Kidney epithelial cell (primary cell): ENCODE data around the gene FANCB. TPM values are rescaled to one million over a fixed set of nuclear protein-coding genes. Genes with fewer than 3 reads are reported as not detected.

Experiments used
- DNase-seq: peaks from one replicate; pipeline ENCODE4 v3.0.0-alpha.2; 2010; ENCODE audit warnings: low read depth
- H3K27me3 ChIP-seq: 2 replicates; pipeline ENCODE4 v1.6.0; 2011; ENCODE audit warnings: low read length; ENCODE audit not compliant: control insufficient read depth, insufficient read depth
- H3K36me3 ChIP-seq: 2 replicates; pipeline ENCODE4 v1.5.1; 2011; ENCODE audit warnings: low read length; ENCODE audit not compliant: control insufficient read depth, insufficient read depth
- H3K4me3 ChIP-seq: 2 replicates; pipeline ENCODE4 v1.5.1; 2011; ENCODE audit warnings: low read depth, mild to moderate bottlenecking, control low read depth, low read length
- CTCF ChIP-seq: IDR thresholded peaks from 2 replicates; pipeline ENCODE4 v1.5.1; 2011; ENCODE audit warnings: mild to moderate bottlenecking, moderate library complexity, low read length, control low read depth, inconsistent platforms; ENCODE audit not compliant: insufficient read depth, poor library complexity, severe bottlenecking
- total RNA-seq: library from RNA; depleted of rRNA; stranded (reverse); fragments of >200 nt; gene quantifications from 2 replicates; pipeline ENCODE4 v1.2.3, GENCODE V29; 2015

FANCB gene
- total RNA-seq, 1 donor from 2014 or later = 0.67 TPM

GRCh38 chrX:14817571-14817970 lies 55.3 kb downstream of the FANCB start:
- TF ChIP-seq CTCF = no peak
- no peak for DNase-seq
- no peak overlapping the region for H3K4me3 ChIP-seq
- H3K27me3 ChIP-seq = no peaks in the 10 kb centered on the region
- H3K36me3 ChIP-seq = no peaks in the 10 kb centered on the region

GRCh38 chrX:14802943-14803710 lies 69.7 kb downstream of the FANCB start:
- Histone ChIP-seq H3K27me3 (no peaks in the 10 kb centered on the region), H3K36me3 (no peaks in the 10 kb centered on the region), H3K4me3 (no peak overlapping the region)
- DNase-seq = no peak
- TF ChIP-seq CTCF = no peak

- Histone ChIP-seq H3K36me3 (no peaks in the 10 kb centered on the region), H3K4me3 (no peak overlapping the region), H3K27me3 (no peaks in the 10 kb centered on the region)
- no peak for TF ChIP-seq CTCF
- DNase-seq = no peak
These were observed 71.7 kb downstream of the FANCB start for GRCh38 chrX:14801136-14801535.

- Histone ChIP-seq H3K36me3 (no peaks in the 10 kb centered on the region), H3K27me3 (no peaks in the 10 kb centered on the region), H3K4me3 (no peak overlapping the region)
- no peak for TF ChIP-seq CTCF
- no peak for DNase-seq
These were observed 74.0 kb downstream of the FANCB start for GRCh38 chrX:14798805-14799397.

Other genes starting within 250 kb of the FANCB start
- 10.2 and 10.3 TPM in 2 replicates for gene MOSPD2, start 352 bp upstream of the FANCB start, total RNA-seq